ENCODE data around the gene ERI3.
A peak's percentile ranks its signal among the peaks of the same experiment; 100 is the strongest.

ERI3 gene

GRCh38 chr1:44213222-44214112 lies 141.6 kb downstream of the ERI3 start, which contains the start of gene DMAP1:
TSS of gene DMAP1 (plus strand) at chr1:44213471. CDS start at chr1:44213754, 283 bp downstream.
- no peaks in the 10 kb centered on the region for H3K27me3 ChIP-seq (ENCODE audit: insufficient read depth, low read length, poor library complexity)
- peaks cover 32% of the 10 kb centered on the region for H3K4me1 ChIP-seq (ENCODE audit: insufficient read depth, low read length)
- H3K9me3 ChIP-seq (ENCODE audit: insufficient read depth, low read length, severe bottlenecking): no peaks in the 10 kb centered on the region
- TF ChIP-seq, protein P1, sequence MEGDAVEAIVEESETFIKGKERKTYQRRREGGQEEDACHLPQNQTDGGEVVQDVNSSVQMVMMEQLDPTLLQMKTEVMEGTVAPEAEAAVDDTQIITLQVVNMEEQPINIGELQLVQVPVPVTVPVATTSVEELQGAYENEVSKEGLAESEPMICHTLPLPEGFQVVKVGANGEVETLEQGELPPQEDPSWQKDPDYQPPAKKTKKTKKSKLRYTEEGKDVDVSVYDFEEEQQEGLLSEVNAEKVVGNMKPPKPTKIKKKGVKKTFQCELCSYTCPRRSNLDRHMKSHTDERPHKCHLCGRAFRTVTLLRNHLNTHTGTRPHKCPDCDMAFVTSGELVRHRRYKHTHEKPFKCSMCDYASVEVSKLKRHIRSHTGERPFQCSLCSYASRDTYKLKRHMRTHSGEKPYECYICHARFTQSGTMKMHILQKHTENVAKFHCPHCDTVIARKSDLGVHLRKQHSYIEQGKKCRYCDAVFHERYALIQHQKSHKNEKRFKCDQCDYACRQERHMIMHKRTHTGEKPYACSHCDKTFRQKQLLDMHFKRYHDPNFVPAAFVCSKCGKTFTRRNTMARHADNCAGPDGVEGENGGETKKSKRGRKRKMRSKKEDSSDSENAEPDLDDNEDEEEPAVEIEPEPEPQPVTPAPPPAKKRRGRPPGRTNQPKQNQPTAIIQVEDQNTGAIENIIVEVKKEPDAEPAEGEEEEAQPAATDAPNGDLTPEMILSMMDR (IDR thresholded peaks at IDR 0.05; ENCODE audit: borderline replicate concordance, extremely low read depth, low read length, poor library complexity, severe bottlenecking): peak; percentile 30
- no peak for TF ChIP-seq EZH2 (IDR thresholded peaks at IDR 0.05; ENCODE audit: borderline replicate concordance, low read depth, low read length, severe bottlenecking)
- peak within 1 kb of the TSS; percentile 73 for H3K9ac ChIP-seq (ENCODE audit: low read depth, low read length)
- H3K36me3 ChIP-seq (ENCODE audit: insufficient read depth, low read length): peaks cover 41% of the 10 kb centered on the region
- DNase-seq (peak; percentile 86), ATAC-seq (ENCODE audit: insufficient read depth, low read depth) (peak; percentile 87)
- peak within 1 kb of the TSS; percentile 38 to 77 for H3K4me3 ChIP-seq (ENCODE audit: low read depth in 1 of 2, low read length in 2 of 2)
- peak within 1 kb of the TSS; percentile 92 for H2AFZ ChIP-seq (ENCODE audit: low read depth, low read length)
- H3K27ac ChIP-seq (ENCODE audit: low read length): peak within 1 kb of the TSS; percentile 83
- H3K4me2 ChIP-seq (ENCODE audit: insufficient read depth, low read length): peak within 1 kb of the TSS; percentile 79
- H4K20me1 ChIP-seq (ENCODE audit: insufficient read depth, low read length): no peaks in the 10 kb centered on the region; the same call in 1 of the 2 replicates
- H3K79me2 ChIP-seq (ENCODE audit: insufficient read depth, low read length): peaks cover 11% of the 10 kb centered on the region

GRCh38 chr1:44212355-44213221 lies 142.5 kb downstream of the ERI3 start:
- H3K4me3 ChIP-seq (ENCODE audit: low read depth in 1 of 2, low read length in 2 of 2): peak overlapping the region; percentile 38 to 77; a peak in 3 of 4 replicates
- DNase-seq (peak; percentile 25), ATAC-seq (ENCODE audit: insufficient read depth, low read depth) (no peak)
- H4K20me1 ChIP-seq (ENCODE audit: insufficient read depth, low read length): no peaks in the 10 kb centered on the region; the same call in 1 of the 2 replicates
- peak overlapping the region; percentile 92 for H2AFZ ChIP-seq (ENCODE audit: low read depth, low read length)
- no peaks in the 10 kb centered on the region for H3K9me3 ChIP-seq (ENCODE audit: insufficient read depth, low read length, severe bottlenecking)
- H3K27ac ChIP-seq (ENCODE audit: low read length): peak overlapping the region; percentile 83
- TF ChIP-seq, protein P1 (IDR thresholded peaks at IDR 0.05; ENCODE audit: borderline replicate concordance, extremely low read depth, low read length, poor library complexity, severe bottlenecking): no peak
- no peak for TF ChIP-seq EZH2 (IDR thresholded peaks at IDR 0.05; ENCODE audit: borderline replicate concordance, low read depth, low read length, severe bottlenecking)
- H3K27me3 ChIP-seq (ENCODE audit: insufficient read depth, low read length, poor library complexity): no peaks in the 10 kb centered on the region
- H3K4me1 ChIP-seq (ENCODE audit: insufficient read depth, low read length): peaks cover 32% of the 10 kb centered on the region
- H3K4me2 ChIP-seq (ENCODE audit: insufficient read depth, low read length): peak overlapping the region; percentile 79
- peaks cover 32% of the 10 kb centered on the region for H3K36me3 ChIP-seq (ENCODE audit: insufficient read depth, low read length)
- H3K79me2 ChIP-seq (ENCODE audit: insufficient read depth, low read length): peaks cover 11% of the 10 kb centered on the region
- H3K9ac ChIP-seq (ENCODE audit: low read depth, low read length): peak overlapping the region; percentile 73

GRCh38 chr1:44210595-44210994 lies 144.5 kb downstream of the ERI3 start:
- Histone ChIP-seq H3K27ac (ENCODE audit: low read length) (no peak overlapping the region), H3K4me3 (ENCODE audit: low read depth in 1 of 2, low read length in 2 of 2) (no peak overlapping the region), H3K36me3 (ENCODE audit: insufficient read depth, low read length) (peaks cover 12% of the 10 kb centered on the region), H4K20me1 (ENCODE audit: insufficient read depth, low read length) (no peaks in the 10 kb centered on the region), H3K27me3 (ENCODE audit: insufficient read depth, low read length, poor library complexity) (no peaks in the 10 kb centered on the region), H3K4me2 (ENCODE audit: insufficient read depth, low read length) (no peak overlapping the region), H3K9ac (ENCODE audit: low read depth, low read length) (no peak overlapping the region), H3K9me3 (ENCODE audit: insufficient read depth, low read length, severe bottlenecking) (no peaks in the 10 kb centered on the region), H2AFZ (ENCODE audit: low read depth, low read length) (no peak overlapping the region), H3K79me2 (ENCODE audit: insufficient read depth, low read length) (peaks cover 11% of the 10 kb centered on the region), H3K4me1 (ENCODE audit: insufficient read depth, low read length) (peaks cover 32% of the 10 kb centered on the region)
- TF ChIP-seq, protein P1 (IDR thresholded peaks at IDR 0.05; ENCODE audit: borderline replicate concordance, extremely low read depth, low read length, poor library complexity, severe bottlenecking): no peak
- no peak for TF ChIP-seq EZH2 (IDR thresholded peaks at IDR 0.05; ENCODE audit: borderline replicate concordance, low read depth, low read length, severe bottlenecking)
- ATAC-seq (ENCODE audit: insufficient read depth, low read depth) (no peak), DNase-seq (no peak)

Measured in DND-41 (cell line).